Measurements from ENCODE around the gene KCTD1. TPM values are rescaled to one million over a fixed set of nuclear protein-coding genes. Genes with fewer than 3 reads are reported as not detected.

Gene KCTD1
- total and polyA plus RNA-seq, 4 experiments from 2014 or later: 0.34 to 3.4 (median 2.8) TPM; not detected in 1

GRCh38 chr18:26419746-26420145 lies 128.6 kb downstream of the KCTD1 start:
- no peaks in the 10 kb centered on the region for H3K4me1 ChIP-seq (ENCODE audit: insufficient read depth, low read length)
- H3K27ac ChIP-seq (ENCODE audit: low read depth, low read length): no peak overlapping the region
- H3K36me3 Mint-ChIP-seq: no peaks in the 10 kb centered on the region
- intact Hi-C loops (cut with micrococcal nuclease): no loop called here
- no peaks in the 10 kb centered on the region for H3K9me3 ChIP-seq (ENCODE audit: control insufficient read depth in 1 of 2, low read length in 2 of 2)
- H3K27me3 Mint-ChIP-seq: no peaks in the 10 kb centered on the region
- CTCF ChIA-PET (ENCODE audit: partially characterized antibody): no interaction called here
- no peaks in the 10 kb centered on the region for H3K36me3 ChIP-seq (ENCODE audit: insufficient read depth, low read length)
- no peak overlapping the region for H3K27ac Mint-ChIP-seq
- H3K4me3 Mint-ChIP-seq: no peak overlapping the region
- no peak overlapping the region for H3K4me3 ChIP-seq (ENCODE audit: low read length in 2 of 2)
- no peaks in the 10 kb centered on the region for H3K27me3 ChIP-seq (ENCODE audit: insufficient read depth, low read length)
- no peaks in the 10 kb centered on the region for H3K9me3 Mint-ChIP-seq
- H3K4me1 Mint-ChIP-seq: no peaks in the 10 kb centered on the region
- POLR2A ChIA-PET (ENCODE audit: partially characterized antibody): no interaction called here
- DNase-seq: no peak

GRCh38 chr18:26418225-26418624 lies 130.1 kb downstream of the KCTD1 start:
- Mint-ChIP-seq H3K36me3 (no peaks in the 10 kb centered on the region), H3K27me3 (no peaks in the 10 kb centered on the region), H3K27ac (no peak overlapping the region), H3K4me1 (no peaks in the 10 kb centered on the region), H3K9me3 (no peaks in the 10 kb centered on the region), H3K4me3 (no peak overlapping the region)
- H3K4me3 ChIP-seq (ENCODE audit: low read length in 2 of 2): no peak overlapping the region
- no peaks in the 10 kb centered on the region for H3K9me3 ChIP-seq (ENCODE audit: control insufficient read depth in 1 of 2, low read length in 2 of 2)
- no peaks in the 10 kb centered on the region for H3K36me3 ChIP-seq (ENCODE audit: insufficient read depth, low read length)
- no peak overlapping the region for H3K27ac ChIP-seq (ENCODE audit: low read depth, low read length)
- H3K4me1 ChIP-seq (ENCODE audit: insufficient read depth, low read length): no peaks in the 10 kb centered on the region
- DNase-seq: no peak
- intact Hi-C loops (cut with micrococcal nuclease): no loop called here
- ChIA-PET POLR2A (ENCODE audit: partially characterized antibody) (no interaction called here), CTCF (ENCODE audit: partially characterized antibody) (no interaction called here)
- H3K27me3 ChIP-seq (ENCODE audit: insufficient read depth, low read length): no peaks in the 10 kb centered on the region

GRCh38 chr18:26417190-26417589 lies 131.2 kb downstream of the KCTD1 start:
- H3K36me3 Mint-ChIP-seq: no peaks in the 10 kb centered on the region
- H3K27ac Mint-ChIP-seq: no peak overlapping the region
- no peaks in the 10 kb centered on the region for H3K4me1 Mint-ChIP-seq
- Histone ChIP-seq H3K4me1 (ENCODE audit: insufficient read depth, low read length) (no peaks in the 10 kb centered on the region), H3K27ac (ENCODE audit: low read depth, low read length) (no peak overlapping the region), H3K9me3 (ENCODE audit: control insufficient read depth in 1 of 2, low read length in 2 of 2) (no peaks in the 10 kb centered on the region), H3K27me3 (ENCODE audit: insufficient read depth, low read length) (no peaks in the 10 kb centered on the region), H3K4me3 (ENCODE audit: low read length in 2 of 2) (no peak overlapping the region), H3K36me3 (ENCODE audit: insufficient read depth, low read length) (no peaks in the 10 kb centered on the region)
- H3K9me3 Mint-ChIP-seq: no peaks in the 10 kb centered on the region
- H3K27me3 Mint-ChIP-seq: no peaks in the 10 kb centered on the region
- H3K4me3 Mint-ChIP-seq: no peak overlapping the region
- intact Hi-C loops (cut with micrococcal nuclease): no loop called here
- DNase-seq: no peak
- ChIA-PET CTCF (ENCODE audit: partially characterized antibody) (no interaction called here), POLR2A (ENCODE audit: partially characterized antibody) (no interaction called here)

GRCh38 chr18:26416652-26417150 lies 131.7 kb downstream of the KCTD1 start:
- no peaks in the 10 kb centered on the region for H3K36me3 Mint-ChIP-seq
- intact Hi-C loops (cut with micrococcal nuclease): no loop called here

GRCh38 chr18:26415631-26416030 lies 132.7 kb downstream of the KCTD1 start:
- H3K27ac Mint-ChIP-seq: no peak overlapping the region
- no peak overlapping the region for H3K4me3 Mint-ChIP-seq
- H3K4me1 Mint-ChIP-seq: no peaks in the 10 kb centered on the region
- DNase-seq: no peak
- CTCF ChIA-PET (ENCODE audit: partially characterized antibody): no interaction called here
- no peaks in the 10 kb centered on the region for H3K36me3 ChIP-seq (ENCODE audit: insufficient read depth, low read length)
- H3K9me3 ChIP-seq (ENCODE audit: control insufficient read depth in 1 of 2, low read length in 2 of 2): no peaks in the 10 kb centered on the region
- no peak overlapping the region for H3K4me3 ChIP-seq (ENCODE audit: low read length in 2 of 2)
- H3K4me1 ChIP-seq (ENCODE audit: insufficient read depth, low read length): no peaks in the 10 kb centered on the region
- no peaks in the 10 kb centered on the region for H3K27me3 Mint-ChIP-seq
- no peak overlapping the region for H3K27ac ChIP-seq (ENCODE audit: low read depth, low read length)
- no peaks in the 10 kb centered on the region for H3K36me3 Mint-ChIP-seq
- intact Hi-C loops (cut with micrococcal nuclease): no loop called here
- H3K27me3 ChIP-seq (ENCODE audit: insufficient read depth, low read length): no peaks in the 10 kb centered on the region
- H3K9me3 Mint-ChIP-seq: no peaks in the 10 kb centered on the region
- POLR2A ChIA-PET (ENCODE audit: partially characterized antibody): no interaction called here

More at GRCh38 chr18:26416652-26417150, 131.7 kb downstream of the KCTD1 start:
- no peak overlapping the region for H3K27ac ChIP-seq (ENCODE audit: low read depth, low read length)
- no peaks in the 10 kb centered on the region for H3K9me3 ChIP-seq (ENCODE audit: control insufficient read depth in 1 of 2, low read length in 2 of 2)
- no peak overlapping the region for H3K4me3 ChIP-seq (ENCODE audit: low read length in 2 of 2)
- Mint-ChIP-seq H3K4me3 (no peak overlapping the region), H3K27ac (no peak overlapping the region), H3K9me3 (no peaks in the 10 kb centered on the region), H3K4me1 (no peaks in the 10 kb centered on the region), H3K27me3 (no peaks in the 10 kb centered on the region)
- H3K36me3 ChIP-seq (ENCODE audit: insufficient read depth, low read length): no peaks in the 10 kb centered on the region
- DNase-seq: no peak
- no peaks in the 10 kb centered on the region for H3K4me1 ChIP-seq (ENCODE audit: insufficient read depth, low read length)
- H3K27me3 ChIP-seq (ENCODE audit: insufficient read depth, low read length): no peaks in the 10 kb centered on the region
- ChIA-PET CTCF (ENCODE audit: partially characterized antibody) (no interaction called here), POLR2A (ENCODE audit: partially characterized antibody) (no interaction called here)

GRCh38 chr18:26414901-26415440 lies 133.4 kb downstream of the KCTD1 start:
- intact Hi-C loops (cut with micrococcal nuclease): no loop called here
- Mint-ChIP-seq H3K4me1 (no peaks in the 10 kb centered on the region), H3K36me3 (no peaks in the 10 kb centered on the region), H3K27me3 (no peaks in the 10 kb centered on the region), H3K4me3 (no peak overlapping the region), H3K9me3 (no peaks in the 10 kb centered on the region), H3K27ac (no peak overlapping the region)
- CTCF ChIA-PET (ENCODE audit: partially characterized antibody): no interaction called here
- H3K36me3 ChIP-seq (ENCODE audit: insufficient read depth, low read length): no peaks in the 10 kb centered on the region
- no peaks in the 10 kb centered on the region for H3K9me3 ChIP-seq (ENCODE audit: control insufficient read depth in 1 of 2, low read length in 2 of 2)
- POLR2A ChIA-PET (ENCODE audit: partially characterized antibody): no interaction called here
- H3K27ac ChIP-seq (ENCODE audit: low read depth, low read length): no peak overlapping the region
- no peak overlapping the region for H3K4me3 ChIP-seq (ENCODE audit: low read length in 2 of 2)
- no peaks in the 10 kb centered on the region for H3K27me3 ChIP-seq (ENCODE audit: insufficient read depth, low read length)
- no peak for DNase-seq
- no peaks in the 10 kb centered on the region for H3K4me1 ChIP-seq (ENCODE audit: insufficient read depth, low read length)

- POLR2A ChIA-PET (ENCODE audit: partially characterized antibody): no interaction called here
- intact Hi-C loops (cut with micrococcal nuclease): loop anchor here (5.0 kb wide), 1 partner anchor 1127 kb away; no protein-coding TSS in a partner anchor
- Histone ChIP-seq H3K4me3 (ENCODE audit: low read length in 2 of 2) (no peak overlapping the region), H3K4me1 (ENCODE audit: insufficient read depth, low read length) (no peaks in the 10 kb centered on the region), H3K9me3 (ENCODE audit: control insufficient read depth in 1 of 2, low read length in 2 of 2) (no peaks in the 10 kb centered on the region), H3K27me3 (ENCODE audit: insufficient read depth, low read length) (no peaks in the 10 kb centered on the region), H3K36me3 (ENCODE audit: insufficient read depth, low read length) (no peaks in the 10 kb centered on the region), H3K27ac (ENCODE audit: low read depth, low read length) (no peak overlapping the region)
- CTCF ChIA-PET (ENCODE audit: partially characterized antibody): interaction anchor here (0.7 kb wide), 1 partner anchor 25 kb away, joined by 3 read pairs; no protein-coding TSS in a partner anchor
- no peaks in the 10 kb centered on the region for H3K4me1 Mint-ChIP-seq
- no peaks in the 10 kb centered on the region for H3K36me3 Mint-ChIP-seq
- H3K27me3 Mint-ChIP-seq: no peaks in the 10 kb centered on the region
- DNase-seq: no peak
- no peaks in the 10 kb centered on the region for H3K9me3 Mint-ChIP-seq
- no peak overlapping the region for H3K4me3 Mint-ChIP-seq
- H3K27ac Mint-ChIP-seq: no peak overlapping the region
Observed at GRCh38 chr18:26409091-26409490, 139.3 kb downstream of the KCTD1 start.
